ENCODE measurements around the gene LTO1.
"Not testable (repeated sequence)": the region's sequence is repeated elsewhere in the genome, so short reads cannot be mapped to it uniquely, and the experiment has no call there.

LTO1 gene

GRCh38 chr11:69630017-69630416 is 45.1 kb downstream of the LTO1 start:
- no peak for DNase-seq

GRCh38 chr11:69627551-69627950 is 47.6 kb downstream of the LTO1 start:
- DNase-seq = no peak

GRCh38 chr11:69625476-69625875 is 49.7 kb downstream of the LTO1 start:
- no peak for DNase-seq

- no peak for DNase-seq
Measured at GRCh38 chr11:69624293-69624692, 50.9 kb downstream of the LTO1 start.

- DNase-seq = not testable (repeated sequence)
Measured at GRCh38 chr11:69622097-69622681, 53.0 kb downstream of the LTO1 start.

- DNase-seq = no peak
Measured at GRCh38 chr11:69620683-69621290, 54.4 kb downstream of the LTO1 start.

GRCh38 chr11:69618237-69618636 is 56.9 kb downstream of the LTO1 start:
- DNase-seq = no peak

GRCh38 chr11:69617682-69618081 is 57.5 kb downstream of the LTO1 start:
- DNase-seq = no peak

GRCh38 chr11:69617220-69617619 is 57.9 kb downstream of the LTO1 start:
- no peak for DNase-seq

All from stimulated activated naive CD4-positive, alpha-beta T cell (primary cell).